Fibroblast of gingiva (primary cell): Measurements from ENCODE around the gene PRRG2.
A peak's percentile ranks its signal among the peaks of the same experiment; 100 is the strongest.
"Not testable (repeated sequence)": the region's sequence is repeated elsewhere in the genome, so short reads cannot be mapped to it uniquely, and the experiment has no call there.

Experiments
- DNase-seq: peaks from one replicate; pipeline ENCODE4 v3.0.0-alpha.2; 2011; ENCODE audit warnings: low read depth

PRRG2 gene

GRCh38 chr19:49609499-49610092, 28.5 kb downstream of the PRRG2 start:
- DNase-seq: no peak

- DNase-seq: peak; percentile 32
Measured at GRCh38 chr19:49613374-49613773, 32.3 kb downstream of the PRRG2 start.

GRCh38 chr19:49614096-49614833, 33.1 kb downstream of the PRRG2 start:
- DNase-seq: peak; percentile 43

- no peak for DNase-seq
Measured at GRCh38 chr19:49615861-49616260, 34.7 kb downstream of the PRRG2 start.

GRCh38 chr19:49616532-49616931, 35.4 kb downstream of the PRRG2 start:
- no peak for DNase-seq

- DNase-seq: no peak
Measured at GRCh38 chr19:49616945-49617344, 35.8 kb downstream of the PRRG2 start.

GRCh38 chr19:49617860-49618259, 36.7 kb downstream of the PRRG2 start:
- not testable (repeated sequence) for DNase-seq

- no peak for DNase-seq
Measured at GRCh38 chr19:49624967-49625910, 44.1 kb downstream of the PRRG2 start.

- DNase-seq: no peak
Measured at GRCh38 chr19:49626226-49626625, 45.1 kb downstream of the PRRG2 start.

GRCh38 chr19:49629659-49630058, 48.5 kb downstream of the PRRG2 start:
- no peak for DNase-seq

- DNase-seq: no peak
Measured at GRCh38 chr19:49631014-49631588, 50.0 kb downstream of the PRRG2 start.

GRCh38 chr19:49631610-49632192, 50.6 kb downstream of the PRRG2 start:
- no peak for DNase-seq

GRCh38 chr19:49632576-49632975, 51.5 kb downstream of the PRRG2 start:
- DNase-seq: no peak

GRCh38 chr19:49633273-49633672, 52.2 kb downstream of the PRRG2 start:
- not testable (repeated sequence) for DNase-seq

GRCh38 chr19:49635530-49636232, 54.6 kb downstream of the PRRG2 start:
- no peak for DNase-seq

- no peak for DNase-seq
Measured at GRCh38 chr19:49636233-49636932, 55.3 kb downstream of the PRRG2 start.

GRCh38 chr19:49637821-49638738, 57.0 kb downstream of the PRRG2 start:
- peak; percentile 82 for DNase-seq

- no peak for DNase-seq
Measured at GRCh38 chr19:49639401-49640112, 58.4 kb downstream of the PRRG2 start.
